ENCODE measurements around the gene CACNA1I.

- TF ChIP-seq CTCF (IDR thresholded peaks at IDR 0.05): no peak
- no peak for TF ChIP-seq POLR2A (IDR thresholded peaks at IDR 0.05)
Measured at GRCh38 chr22:39675947-39676346, 105.4 kb downstream of the CACNA1I start.
